HG03064 (cell line): ENCODE results near the gene VMP1.
"Not testable (repeated sequence)": the region's sequence is repeated elsewhere in the genome, so short reads cannot be mapped to it uniquely, and the experiment has no call there.

Experiments used
- ATAC-seq: cut with Tn5 transposase; IDR thresholded peaks from one replicate; pipeline ENCODE4 v1.9.1; 2021; ENCODE audit warnings: low read depth; ENCODE audit not compliant: unreplicated experiment

The VMP1 gene

DNA sequence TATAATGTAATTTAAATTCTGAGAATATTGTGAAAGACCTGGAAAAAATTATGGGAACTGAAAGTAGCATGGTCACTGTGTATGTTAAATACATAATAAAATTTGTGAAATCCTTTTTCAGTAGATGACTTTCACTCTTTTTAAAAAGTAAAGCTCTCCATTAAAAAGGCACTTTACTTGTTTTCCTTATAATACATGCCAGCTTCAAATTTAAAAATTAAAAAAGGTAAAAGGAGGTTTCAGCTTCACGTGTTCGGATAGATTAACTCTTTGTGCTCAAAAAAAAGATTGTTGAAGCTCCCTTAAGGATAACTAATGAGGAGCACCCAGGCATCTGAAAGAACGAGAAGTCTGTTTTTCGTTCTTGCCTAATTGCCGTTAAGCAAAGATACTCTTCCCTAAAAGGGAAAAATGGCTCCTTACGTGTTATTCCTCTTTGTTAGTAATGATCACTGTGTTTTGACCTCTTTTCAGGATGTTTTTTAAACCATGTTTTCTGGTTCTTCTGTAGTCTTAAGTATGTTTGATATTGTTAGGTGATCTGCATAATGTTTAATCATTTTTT, 97.5 kb downstream of the VMP1 start:
- ATAC-seq = no peak

DNA sequence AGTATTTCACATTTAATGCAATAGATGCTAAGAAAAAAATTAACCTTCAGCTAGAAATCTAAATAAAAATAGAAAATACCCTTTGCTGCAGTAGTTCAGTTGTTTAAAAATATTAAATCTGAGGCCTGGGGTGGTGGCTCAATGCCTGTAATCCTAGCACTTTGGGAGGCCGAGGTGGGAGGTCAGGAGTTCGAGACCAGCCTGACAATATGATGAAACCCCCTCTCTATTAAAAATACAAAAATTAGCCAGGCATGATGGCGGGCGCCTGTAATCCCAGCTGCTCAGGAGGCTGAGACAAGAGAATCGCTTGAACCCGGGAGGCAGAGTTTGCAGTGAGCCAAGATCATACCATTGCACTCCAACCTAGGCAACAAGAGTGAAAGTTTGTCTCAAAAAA, 98.9 kb downstream of the VMP1 start:
- ATAC-seq = not testable (repeated sequence)

DNA sequence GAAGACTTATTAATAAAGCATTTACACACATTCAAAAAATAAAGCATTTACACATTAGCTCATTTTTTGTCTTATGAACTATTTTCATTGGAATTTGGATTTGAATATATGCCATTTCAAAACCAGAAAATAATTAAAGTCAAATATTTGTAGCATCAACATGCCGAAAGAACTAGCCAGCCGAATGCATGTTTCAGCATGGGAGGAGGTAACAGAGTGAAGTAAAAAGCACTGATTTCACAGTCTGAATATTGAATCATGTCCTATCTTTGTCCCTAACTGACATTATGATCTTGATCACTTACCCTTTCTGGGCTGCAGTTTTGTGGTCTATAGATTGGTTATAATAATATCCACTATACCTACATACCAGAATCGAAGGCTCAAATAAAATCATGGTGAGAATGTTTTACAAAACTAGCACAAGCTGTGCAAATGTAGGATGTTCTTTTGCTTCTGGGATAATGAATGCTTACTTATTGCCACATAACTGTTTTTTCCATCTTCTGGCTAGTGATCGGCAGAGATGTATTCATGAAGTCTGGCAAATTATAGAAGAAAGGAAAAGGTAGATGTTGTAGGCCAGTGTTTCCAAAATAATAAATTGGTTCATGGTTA, 100.5 kb downstream of the VMP1 start:
- no peak for ATAC-seq

DNA sequence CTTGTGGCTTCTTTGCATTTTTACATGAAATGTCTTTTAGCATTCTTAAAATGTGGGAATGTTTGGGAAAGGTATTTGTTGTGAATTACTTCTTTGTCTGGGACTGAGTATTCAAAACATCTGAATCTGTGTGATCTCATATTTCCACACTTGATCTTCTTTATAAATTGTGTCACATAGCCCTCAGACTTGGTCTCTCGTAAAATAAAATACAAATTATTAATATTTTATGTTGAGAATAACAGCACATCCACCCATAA, 103.4 kb downstream of the VMP1 start:
- ATAC-seq = no peak

DNA sequence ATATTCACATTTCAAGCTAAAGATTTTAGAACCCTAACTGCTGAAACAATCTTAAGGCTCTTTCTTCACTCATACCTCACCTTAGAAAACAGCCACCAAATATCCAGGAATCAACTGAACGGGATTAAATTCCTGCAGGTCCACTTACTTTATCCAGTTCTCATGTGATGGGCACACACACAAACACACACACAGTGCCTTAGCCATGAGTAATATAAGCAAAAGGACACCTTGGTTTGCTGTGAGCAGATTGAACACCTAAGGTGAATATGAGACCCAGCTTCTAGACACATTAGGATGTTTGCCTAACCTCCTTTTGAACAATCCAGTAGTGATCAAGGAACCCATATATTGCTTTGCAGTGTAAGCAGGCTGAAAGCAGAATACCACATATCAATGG, 103.8 kb downstream of the VMP1 start:
- ATAC-seq = no peak

DNA sequence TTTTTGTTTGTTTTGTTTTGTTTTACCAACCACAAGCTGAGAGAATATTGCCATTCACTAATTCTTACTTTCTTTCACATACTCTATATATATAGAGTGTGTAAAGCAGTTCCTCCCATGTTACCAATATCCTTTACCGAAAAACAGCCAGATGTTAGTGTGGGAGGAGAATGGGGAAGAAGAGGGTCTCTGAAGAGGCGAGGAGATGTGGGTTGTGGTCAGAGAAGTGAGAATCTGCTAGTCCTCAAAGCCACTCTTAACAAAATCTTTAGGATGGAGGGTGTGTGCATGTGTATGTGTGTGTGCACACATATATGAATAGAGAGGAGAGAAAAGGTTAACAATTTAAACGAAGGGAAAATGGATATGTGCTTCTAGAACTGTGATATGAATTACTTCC, 104.7 kb downstream of the VMP1 start:
- ATAC-seq = no peak

DNA sequence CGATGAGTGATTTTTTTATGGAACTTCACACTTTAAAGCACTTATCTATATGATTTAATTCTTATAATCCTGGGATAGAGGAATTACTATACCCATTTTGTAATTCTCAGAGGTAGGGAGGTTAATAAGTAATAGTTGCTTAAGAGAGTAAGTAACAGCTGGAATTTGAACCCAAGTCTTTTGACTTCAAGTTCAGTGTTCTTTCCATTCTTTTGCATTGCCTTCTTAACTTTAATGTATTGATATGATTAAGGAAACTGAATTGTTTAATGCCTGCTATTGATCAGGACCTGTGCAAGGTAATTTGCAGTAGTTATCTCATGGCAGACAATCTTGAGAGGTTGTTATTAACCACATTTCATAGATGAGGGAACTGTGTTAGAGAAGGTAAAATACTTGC, 106.8 kb downstream of the VMP1 start:
- ATAC-seq = no peak

DNA sequence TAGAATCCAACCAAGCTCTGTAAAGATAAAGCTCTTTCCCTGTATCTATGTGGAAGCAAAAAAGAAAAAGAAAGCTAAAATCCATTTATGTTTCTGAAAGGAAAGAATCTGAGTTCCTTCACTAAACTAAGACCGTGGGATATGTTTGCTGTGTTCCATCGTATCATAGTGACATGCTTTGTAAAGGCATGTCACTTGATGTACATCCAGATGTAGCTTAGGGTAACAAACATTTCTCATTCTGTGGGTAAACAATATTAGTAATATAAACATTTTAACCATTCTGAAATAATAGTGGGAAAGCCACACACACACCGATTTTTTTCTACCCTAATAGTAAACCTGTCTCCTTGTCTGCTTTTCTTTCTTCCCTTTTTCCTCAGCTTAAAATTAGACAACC, 107.2 kb downstream of the VMP1 start:
- no peak for ATAC-seq

DNA sequence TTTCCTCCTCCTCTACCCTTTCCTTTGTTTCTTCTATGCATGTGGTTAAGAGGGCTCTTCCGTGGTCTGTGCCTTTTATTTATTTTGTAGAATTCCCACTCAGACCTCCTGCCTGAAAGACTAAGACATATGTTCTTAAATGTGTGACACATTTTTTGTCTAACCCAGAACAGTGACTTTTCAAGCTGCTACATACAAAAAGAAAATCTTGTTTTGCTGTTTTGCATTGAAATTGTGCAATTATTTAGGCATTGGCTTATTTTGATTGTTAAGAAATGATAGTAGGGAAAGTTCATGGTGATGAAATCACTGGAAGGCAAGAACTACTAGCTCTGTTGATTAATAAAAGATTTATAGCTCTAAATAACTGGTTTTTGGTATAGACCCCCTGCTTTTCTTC, 108.5 kb downstream of the VMP1 start:
- ATAC-seq = no peak

DNA sequence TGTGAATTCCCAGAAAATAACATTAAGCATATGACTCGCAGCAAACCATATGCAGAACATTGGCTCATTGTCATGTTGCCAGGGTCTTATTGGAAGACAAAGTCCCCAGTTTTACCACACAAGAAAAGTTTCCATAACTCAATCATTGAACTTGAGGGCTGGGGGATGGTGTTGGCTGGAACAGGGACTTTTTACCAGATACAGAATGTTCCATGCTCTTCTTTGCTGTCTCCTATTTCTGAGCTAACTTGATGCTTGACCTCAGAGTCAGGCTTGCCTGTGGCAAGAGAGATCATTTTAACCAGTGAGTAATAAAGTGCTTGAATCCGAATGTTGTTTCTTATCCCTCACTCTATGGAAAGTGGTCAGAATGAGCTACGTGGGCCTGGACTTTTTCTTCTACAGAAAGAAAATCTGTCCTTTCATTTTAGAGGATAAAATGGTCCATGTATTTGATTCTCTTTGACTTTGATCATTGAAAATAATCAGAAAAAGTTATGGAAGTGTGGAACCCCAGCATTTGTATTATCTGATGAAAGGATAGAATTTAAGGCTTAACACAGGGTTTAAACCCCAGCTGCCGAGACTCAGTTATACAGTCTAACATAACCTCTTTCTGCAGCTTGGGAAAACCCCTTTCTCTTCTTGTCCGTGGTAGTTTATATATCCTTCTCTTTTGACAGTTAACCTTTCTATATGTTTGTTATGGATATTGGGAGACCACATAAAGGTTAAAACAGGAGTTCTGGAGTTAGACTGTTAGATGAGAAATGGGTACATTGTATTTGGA, 118.3 kb downstream of the VMP1 start:
- no peak for ATAC-seq

DNA sequence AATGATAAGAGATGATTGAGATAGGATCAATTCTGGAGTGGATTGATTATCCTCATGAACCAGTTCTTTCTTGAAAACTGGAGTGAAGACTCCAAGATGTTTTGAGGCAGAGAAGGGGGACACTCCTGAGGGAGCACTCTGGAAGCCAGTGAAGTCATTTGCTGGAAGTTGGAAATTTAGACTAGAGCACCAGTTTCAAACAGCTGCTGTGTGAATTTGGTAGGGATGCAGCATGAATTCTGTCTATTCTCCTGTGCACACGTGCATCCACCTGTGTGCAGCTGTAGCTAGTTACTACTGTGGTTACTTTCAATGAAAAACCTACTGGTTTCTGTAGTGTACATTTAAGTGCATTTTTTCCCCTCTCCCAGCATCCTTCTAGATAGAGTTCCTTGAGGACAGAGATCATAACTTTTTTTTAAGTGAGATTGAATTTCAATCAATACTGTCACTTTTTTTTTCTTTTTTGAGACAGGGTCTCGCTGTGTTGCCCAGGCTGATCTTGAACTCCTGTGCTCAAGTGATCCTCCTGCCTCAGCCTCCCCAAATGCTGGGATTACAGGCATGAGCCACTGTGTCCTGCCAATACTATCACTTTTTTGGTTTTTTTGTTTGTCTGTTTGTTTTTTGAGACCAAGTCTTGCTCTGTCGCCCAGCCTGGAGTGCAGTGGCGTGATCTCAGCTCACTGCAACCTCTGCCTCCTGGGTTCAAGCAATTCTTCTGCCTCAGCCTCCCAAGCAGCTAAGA, 119.4 kb downstream of the VMP1 start:
- no peak for ATAC-seq

DNA sequence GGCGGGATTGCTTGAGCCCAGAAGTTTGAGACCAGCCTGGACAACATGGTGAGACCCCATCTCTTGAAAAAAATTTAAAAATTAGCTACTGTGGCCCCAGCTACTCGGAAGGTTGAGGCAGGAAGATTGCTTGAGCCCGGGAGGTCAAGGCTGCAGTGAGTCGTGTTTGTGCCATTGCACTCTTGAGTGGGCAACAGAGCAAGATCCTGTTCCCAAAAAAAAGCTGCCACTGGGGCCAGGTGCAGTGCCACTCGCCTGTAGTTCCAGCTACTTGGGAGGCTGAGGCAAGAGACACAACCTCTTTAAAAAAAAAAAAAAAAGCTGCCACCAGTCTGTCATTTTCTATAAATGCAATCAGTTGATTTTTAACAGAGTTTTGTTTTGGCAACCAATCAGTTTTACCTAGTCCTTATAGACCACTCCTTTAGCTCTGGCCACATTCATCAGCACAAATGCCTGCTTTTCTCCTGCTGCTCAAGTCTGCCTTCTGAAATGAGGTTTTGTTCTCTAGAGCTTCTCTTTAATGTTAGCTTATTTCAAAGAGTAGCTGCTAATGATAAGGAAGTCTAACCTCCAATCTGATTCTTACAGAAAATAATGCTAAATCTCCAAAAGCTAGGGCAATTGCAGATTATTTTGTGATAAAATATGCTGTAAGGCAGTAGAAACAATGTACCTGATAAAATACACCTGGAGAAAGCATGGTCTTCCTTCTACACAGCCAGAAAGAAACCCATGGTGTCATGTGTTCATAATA, 120.4 kb downstream of the VMP1 start:
- no peak for ATAC-seq

DNA sequence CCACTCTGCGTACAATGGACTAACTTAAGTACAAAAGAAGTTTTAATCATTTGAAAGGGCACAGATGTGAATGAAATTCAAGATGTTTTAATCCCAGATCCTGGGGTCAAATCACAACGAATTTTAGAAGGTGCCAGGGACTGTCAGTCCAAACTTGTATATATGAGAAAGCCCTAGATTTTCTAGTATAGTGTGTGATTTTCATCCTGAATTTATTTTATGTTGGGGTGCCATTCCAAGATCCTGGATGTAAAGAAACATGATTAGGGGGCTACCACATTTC, 121.0 kb downstream of the VMP1 start:
- no peak for ATAC-seq

DNA sequence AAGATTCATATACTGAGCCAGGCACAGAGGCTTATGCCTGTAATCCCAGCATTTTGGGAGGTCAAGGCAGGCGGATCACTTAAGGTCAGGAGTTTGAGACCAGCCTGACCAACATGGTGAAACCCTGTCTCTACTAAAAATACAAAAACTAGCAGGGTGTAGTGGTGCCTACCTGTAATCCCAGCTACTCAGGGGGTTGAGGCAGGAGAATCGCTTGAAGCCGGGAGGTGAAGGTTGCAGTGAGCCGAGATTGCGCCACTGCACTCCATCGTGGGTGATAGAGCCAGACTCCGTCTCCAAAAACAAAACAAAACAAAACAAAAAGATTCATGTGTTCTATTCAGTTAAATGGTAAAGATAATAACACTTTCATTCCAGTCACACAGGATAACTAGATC, 121.4 kb downstream of the VMP1 start:
- ATAC-seq = not testable (repeated sequence)

DNA sequence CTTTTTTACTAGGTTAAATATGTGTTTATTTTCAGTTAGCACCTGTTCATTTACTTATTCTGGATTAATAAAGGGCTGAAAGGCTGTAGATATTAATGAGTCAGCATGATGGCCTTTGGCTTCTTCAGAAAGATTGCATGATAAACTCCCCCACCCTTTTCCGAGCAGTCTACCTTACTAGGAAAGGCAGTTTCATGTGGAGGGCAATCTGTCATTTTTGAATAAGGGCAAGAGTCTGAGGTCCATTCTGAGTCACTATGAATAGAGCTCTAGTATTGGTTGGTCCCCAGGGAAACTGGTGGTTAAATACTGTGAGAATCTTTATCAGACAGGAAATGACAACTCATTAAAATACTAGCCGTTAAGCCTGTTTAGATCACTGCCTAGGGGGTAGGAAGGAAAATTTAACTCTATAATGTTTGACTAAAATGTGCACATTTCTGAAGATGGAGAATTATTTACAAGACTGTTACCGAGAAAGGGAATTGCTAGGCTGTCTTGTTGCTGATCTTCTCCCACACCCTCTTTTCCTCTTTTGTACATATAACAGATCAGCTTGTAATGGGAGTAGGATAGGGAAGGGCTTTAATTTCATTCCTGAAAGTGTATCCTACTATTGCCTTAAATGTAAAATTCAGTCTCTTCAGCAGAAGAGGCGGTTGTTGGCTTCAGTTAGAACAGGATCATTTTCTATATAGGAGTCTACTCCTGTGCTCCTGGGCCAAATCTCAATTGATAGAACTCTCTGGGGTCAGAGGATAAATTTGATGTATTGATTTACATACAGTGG, 122.0 kb downstream of the VMP1 start:
- peak; percentile 63 for ATAC-seq

DNA sequence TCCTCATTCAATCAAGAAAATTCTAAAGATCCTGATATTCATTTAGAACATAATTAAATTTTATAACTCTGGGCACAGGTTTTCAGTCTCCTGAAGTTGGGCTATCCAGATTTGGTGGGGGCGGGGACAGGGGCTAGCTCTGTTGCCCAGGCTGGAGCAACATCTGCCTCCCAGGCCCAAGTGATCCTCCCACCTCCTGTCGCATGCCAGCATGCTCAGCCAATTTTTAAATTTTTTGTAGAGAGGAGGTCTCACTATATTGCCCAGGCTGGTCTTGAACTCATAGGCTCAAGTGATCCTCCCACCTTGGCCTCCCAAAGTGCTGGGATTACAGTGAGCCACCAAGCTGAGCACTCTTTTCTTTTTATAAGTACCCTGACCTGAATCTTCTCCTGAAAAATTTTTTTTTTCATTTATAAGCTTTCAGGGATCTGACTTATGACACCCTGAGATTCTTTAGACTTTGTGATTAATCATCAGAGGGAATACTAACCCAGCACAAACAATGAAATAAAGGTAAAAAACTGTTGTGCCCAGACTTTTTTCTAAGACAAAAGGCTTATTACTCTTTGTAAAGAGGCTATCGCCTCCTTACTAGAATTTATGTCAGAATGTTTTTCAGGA, 122.7 kb downstream of the VMP1 start:
- ATAC-seq = no peak

DNA sequence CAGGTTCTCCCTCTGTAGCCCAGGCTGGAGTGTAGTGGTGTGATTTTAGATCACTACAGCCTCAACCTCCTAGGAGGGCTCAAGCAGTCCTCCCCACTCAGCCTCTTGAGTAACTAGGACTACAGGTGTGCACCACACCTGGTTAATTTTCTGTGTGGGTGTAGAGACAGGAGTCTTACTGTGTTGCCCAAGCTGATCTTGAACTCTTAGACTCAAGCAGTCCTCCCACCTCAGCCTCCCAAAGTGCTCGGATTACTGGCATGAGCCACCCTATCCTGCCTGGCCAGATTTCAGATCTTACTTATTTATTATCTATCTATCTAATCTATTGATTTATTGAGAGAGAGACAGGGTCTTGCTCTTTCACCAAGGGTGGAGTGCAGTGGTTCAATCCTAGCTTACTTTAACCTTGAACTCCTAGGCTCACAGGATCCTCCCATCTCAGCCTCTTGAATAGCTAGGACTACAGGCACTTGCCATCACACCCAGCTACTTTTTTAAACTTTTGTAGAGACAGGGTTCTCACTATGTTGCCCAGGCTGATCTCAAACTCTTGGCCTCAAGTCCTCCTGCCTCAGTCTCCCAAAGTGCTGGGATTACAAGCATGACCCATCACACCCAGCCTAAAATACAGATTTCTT, 123.5 kb downstream of the VMP1 start:
- ATAC-seq = no peak

DNA sequence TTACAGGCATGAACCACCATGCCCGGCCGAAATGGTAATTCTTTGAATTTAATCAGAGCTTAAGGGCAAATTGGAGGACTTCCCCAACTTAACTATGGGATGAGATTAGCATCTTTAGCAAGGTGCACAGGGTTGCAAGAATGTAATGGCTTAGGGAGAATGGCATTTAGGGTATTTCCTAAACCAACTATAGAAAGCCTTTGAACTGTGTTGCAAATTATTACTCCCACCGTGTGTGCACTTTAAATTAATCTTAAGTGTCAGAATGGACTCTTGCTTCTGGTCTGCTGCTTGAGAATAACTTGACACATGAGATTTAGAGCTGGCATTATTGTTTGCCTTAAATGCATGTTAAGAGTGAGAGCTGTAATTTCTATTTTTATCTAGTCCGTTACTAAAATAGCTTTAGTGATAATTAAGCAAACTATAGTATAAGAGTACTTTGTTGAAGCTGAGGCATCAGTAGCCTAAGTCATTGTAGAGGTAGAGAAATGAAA, 125.5 kb downstream of the VMP1 start:
- no peak for ATAC-seq

DNA sequence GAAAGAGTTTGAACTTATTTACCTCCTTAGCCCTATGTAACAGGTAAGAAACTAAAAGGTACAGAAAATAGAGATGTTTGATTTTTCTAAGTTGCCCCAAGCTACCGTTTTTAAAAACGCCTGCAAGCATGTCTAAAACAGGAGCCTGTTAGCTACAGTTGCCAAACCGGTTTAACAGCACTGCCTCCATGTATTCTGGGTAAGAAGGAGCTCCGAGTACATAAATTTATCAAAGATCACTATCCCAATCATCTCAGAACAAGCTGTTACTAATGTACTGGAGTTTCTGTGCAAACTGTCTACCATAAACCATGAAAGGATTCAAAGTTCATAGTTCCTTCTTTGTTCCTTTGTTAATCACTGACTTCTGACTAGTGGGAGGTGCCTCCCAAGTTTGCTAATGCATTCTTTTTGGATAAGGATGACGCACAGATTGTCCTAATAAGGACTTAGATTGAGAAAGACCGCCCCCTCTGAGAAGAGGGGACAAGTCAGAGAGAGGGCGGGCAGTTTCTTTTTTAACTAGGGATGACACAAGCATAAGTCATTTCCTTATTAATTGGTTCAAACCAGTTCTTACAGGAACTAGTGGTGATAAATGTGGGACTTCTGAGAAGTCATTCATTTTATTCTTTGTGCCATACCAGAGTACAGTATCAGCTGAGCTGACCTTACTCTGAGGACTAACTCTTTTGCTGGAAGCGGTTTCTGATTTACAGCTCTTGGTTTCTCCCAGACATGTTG, 130.0 kb downstream of the VMP1 start:
- ATAC-seq = peak; percentile 65
